Heart left ventricle (tissue), 13 donors: ENCODE data around the gene HEPACAM.

Source experiments
- POLR2A ChIP-seq, 2 donors: fragments of 450-650 bp; IDR thresholded peaks; one replicate each; pipeline ENCODE4 v1.6.1; 2017; ENCODE audit warnings: antibody characterized with exemption in 2 of 2, mild to moderate bottlenecking in 2 of 2, moderate library complexity in 2 of 2
- TF ChIP-seq, protein P1 (sequence below), 12 donors: fragments of 200-600 bp; sonication (generic) in 4 of 12; IDR thresholded peaks; one replicate each; pipeline versions ENCODE4 v1.5.0 to v1.8.0; 2018 to 2022; ENCODE audit warnings: antibody characterized with exemption in 12 of 12, mild to moderate bottlenecking in 5 of 12
- donor health status: ischemic (EF 13 %, LVEDD 7.1; RV severe dilation, severe dysfunction).
- donor health status: DM: no; HTN: yes; CAD: no.
- donor health status: DM: no; HTN: no; CAD: no.
- donor health status: ischemic (EF 25% LVEDD 6.9; RV normal size, moderate dysfunction).
- donor health status: ischemic (EF 25% LVEDD 5.7; RV mildly dilated, moderate dysfunction).
- donor health status: ischemic (EF 35%, LVEDD 5.7; RV mildly dilated, moderate dysfunction).
- donor health status: nonischemic (EF 11% LVEDD 7.7; RV severe dilation, severe dysfunction).
- donor health status: DM: yes; HTN: yes; CAD: no.
- donor health status: PGD.
- donor health status: ischemic (EF 29% LVEDD 5.4; RV normal size, mild dysfunction).
- donor health status: nonischemic (EF 23%, LVEDD 6.1; RV moderate dilation, normal function).

DNA sequence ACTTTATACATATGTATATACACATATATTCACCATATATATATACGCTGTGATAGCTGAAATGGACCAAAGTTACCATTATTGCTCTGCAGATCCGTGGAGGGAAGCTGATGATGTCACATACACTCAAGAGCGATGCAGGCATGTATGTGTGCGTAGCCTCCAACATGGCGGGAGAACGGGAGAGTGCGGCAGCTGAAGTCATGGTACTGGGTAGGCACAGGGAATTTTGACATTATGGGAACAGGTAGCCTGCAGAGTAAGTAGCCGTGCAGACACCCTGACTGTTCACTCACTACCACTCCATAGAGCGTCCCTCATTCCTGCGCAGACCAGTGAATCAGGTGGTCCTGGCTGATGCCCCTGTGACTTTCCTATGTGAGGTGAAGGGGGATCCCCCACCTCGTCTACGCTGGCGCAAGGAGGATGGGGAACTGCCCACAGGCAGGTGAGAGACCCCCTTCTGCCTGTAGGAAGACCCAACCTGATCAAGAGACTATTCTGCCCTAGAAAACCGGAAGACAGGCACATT, 65.9 kb downstream of the HEPACAM start:
- TF ChIP-seq, protein P1, sequence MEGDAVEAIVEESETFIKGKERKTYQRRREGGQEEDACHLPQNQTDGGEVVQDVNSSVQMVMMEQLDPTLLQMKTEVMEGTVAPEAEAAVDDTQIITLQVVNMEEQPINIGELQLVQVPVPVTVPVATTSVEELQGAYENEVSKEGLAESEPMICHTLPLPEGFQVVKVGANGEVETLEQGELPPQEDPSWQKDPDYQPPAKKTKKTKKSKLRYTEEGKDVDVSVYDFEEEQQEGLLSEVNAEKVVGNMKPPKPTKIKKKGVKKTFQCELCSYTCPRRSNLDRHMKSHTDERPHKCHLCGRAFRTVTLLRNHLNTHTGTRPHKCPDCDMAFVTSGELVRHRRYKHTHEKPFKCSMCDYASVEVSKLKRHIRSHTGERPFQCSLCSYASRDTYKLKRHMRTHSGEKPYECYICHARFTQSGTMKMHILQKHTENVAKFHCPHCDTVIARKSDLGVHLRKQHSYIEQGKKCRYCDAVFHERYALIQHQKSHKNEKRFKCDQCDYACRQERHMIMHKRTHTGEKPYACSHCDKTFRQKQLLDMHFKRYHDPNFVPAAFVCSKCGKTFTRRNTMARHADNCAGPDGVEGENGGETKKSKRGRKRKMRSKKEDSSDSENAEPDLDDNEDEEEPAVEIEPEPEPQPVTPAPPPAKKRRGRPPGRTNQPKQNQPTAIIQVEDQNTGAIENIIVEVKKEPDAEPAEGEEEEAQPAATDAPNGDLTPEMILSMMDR (IDR thresholded peaks at IDR 0.05) = no peak
- no peak for TF ChIP-seq POLR2A (IDR thresholded peaks at IDR 0.05)
